HUES48 (cell line): ENCODE data around the gene CPE.

Experiments used
- H3K27ac ChIP-seq: one replicate; pipeline ENCODE4 v1.7.0; 2013; ENCODE audit warnings: low read depth, low read length, inconsistent platforms
- H3K27me3 ChIP-seq: 2 replicates; pipeline ENCODE4 v1.6.1; 2013; ENCODE audit warnings: mild to moderate bottlenecking, low read length; ENCODE audit not compliant: control insufficient read depth, insufficient read depth
- H3K36me3 ChIP-seq: 2 replicates; pipeline ENCODE4 v1.6.1; 2013; ENCODE audit warnings: low read length; ENCODE audit not compliant: control insufficient read depth, insufficient read depth
- H3K4me1 ChIP-seq: 2 replicates; pipeline ENCODE4 v1.6.1; 2013; ENCODE audit warnings: mild to moderate bottlenecking, low read length; ENCODE audit not compliant: control insufficient read depth, insufficient read depth
- H3K4me3 ChIP-seq: 2 replicates; pipeline ENCODE4 v1.5.1; 2013; ENCODE audit warnings: mild to moderate bottlenecking, low read depth, low read length
- H3K9ac ChIP-seq: 2 replicates; pipeline ENCODE4 v1.6.1; 2013; ENCODE audit warnings: mild to moderate bottlenecking, low read depth, low read length, moderate library complexity
- H3K9me3 ChIP-seq: 2 replicates; pipeline ENCODE4 v1.6.1; 2013; ENCODE audit warnings: low read length; ENCODE audit not compliant: control insufficient read depth, insufficient read depth

The CPE gene

GRCh38 chr4:165462009-165462408, 83.2 kb downstream of the CPE start:
- no peaks in the 10 kb centered on the region for H3K9me3 ChIP-seq
- no peaks in the 10 kb centered on the region for H3K36me3 ChIP-seq
- no peak overlapping the region for H3K27ac ChIP-seq
- no peaks in the 10 kb centered on the region for H3K27me3 ChIP-seq
- peaks cover 31% of the 10 kb centered on the region for H3K4me1 ChIP-seq
- H3K4me3 ChIP-seq: no peak overlapping the region
- no peak overlapping the region for H3K9ac ChIP-seq

GRCh38 chr4:165464376-165464775, 85.6 kb downstream of the CPE start:
- H3K4me3 ChIP-seq: no peak overlapping the region

GRCh38 chr4:165464813-165465381, 86.1 kb downstream of the CPE start:
- Histone ChIP-seq H3K27me3 (no peaks in the 10 kb centered on the region), H3K9ac (no peak overlapping the region), H3K27ac (no peak overlapping the region), H3K9me3 (peaks cover 6% of the 10 kb centered on the region; the same call in 1 of the 2 replicates), H3K4me3 (no peak overlapping the region), H3K4me1 (peaks cover 14% of the 10 kb centered on the region), H3K36me3 (no peaks in the 10 kb centered on the region)

More at GRCh38 chr4:165464376-165464775, 85.6 kb downstream of the CPE start:
- Histone ChIP-seq H3K36me3 (no peaks in the 10 kb centered on the region), H3K27ac (no peak overlapping the region), H3K9me3 (peaks cover 2% of the 10 kb centered on the region; the same call in 1 of the 2 replicates), H3K4me1 (peaks cover 14% of the 10 kb centered on the region), H3K9ac (no peak overlapping the region), H3K27me3 (no peaks in the 10 kb centered on the region)

- Histone ChIP-seq H3K9me3 (peaks cover 46% of the 10 kb centered on the region), H3K9ac (no peak overlapping the region), H3K4me1 (no peaks in the 10 kb centered on the region), H3K36me3 (no peaks in the 10 kb centered on the region), H3K27ac (no peak overlapping the region), H3K4me3 (no peak overlapping the region), H3K27me3 (no peaks in the 10 kb centered on the region)
Measured at GRCh38 chr4:165470009-165470408, 91.2 kb downstream of the CPE start.

GRCh38 chr4:165472943-165473676, 94.3 kb downstream of the CPE start:
- Histone ChIP-seq H3K27me3 (no peaks in the 10 kb centered on the region), H3K4me1 (no peaks in the 10 kb centered on the region), H3K9me3 (peaks cover 50% of the 10 kb centered on the region), H3K9ac (no peak overlapping the region), H3K36me3 (no peaks in the 10 kb centered on the region), H3K4me3 (no peak overlapping the region), H3K27ac (no peak overlapping the region)

GRCh38 chr4:165474784-165475705, 96.2 kb downstream of the CPE start:
- no peaks in the 10 kb centered on the region for H3K4me1 ChIP-seq
- H3K4me3 ChIP-seq: no peak overlapping the region
- no peaks in the 10 kb centered on the region for H3K36me3 ChIP-seq
- H3K27ac ChIP-seq: no peak overlapping the region
- H3K9ac ChIP-seq: no peak overlapping the region
- H3K9me3 ChIP-seq: peaks cover 46% of the 10 kb centered on the region
- no peaks in the 10 kb centered on the region for H3K27me3 ChIP-seq

GRCh38 chr4:165475706-165476070, 96.9 kb downstream of the CPE start:
- H3K36me3 ChIP-seq: no peaks in the 10 kb centered on the region
- H3K9me3 ChIP-seq: peaks cover 46% of the 10 kb centered on the region
- no peak overlapping the region for H3K9ac ChIP-seq
- no peak overlapping the region for H3K4me3 ChIP-seq
- H3K27me3 ChIP-seq: no peaks in the 10 kb centered on the region
- H3K27ac ChIP-seq: no peak overlapping the region
- no peaks in the 10 kb centered on the region for H3K4me1 ChIP-seq

GRCh38 chr4:165476214-165477098, 97.6 kb downstream of the CPE start:
- Histone ChIP-seq H3K4me3 (no peak overlapping the region), H3K9ac (no peak overlapping the region), H3K36me3 (no peaks in the 10 kb centered on the region), H3K27ac (no peak overlapping the region), H3K9me3 (peaks cover 41% of the 10 kb centered on the region), H3K27me3 (no peaks in the 10 kb centered on the region), H3K4me1 (no peaks in the 10 kb centered on the region)

GRCh38 chr4:165477799-165478198, 99.0 kb downstream of the CPE start:
- no peaks in the 10 kb centered on the region for H3K36me3 ChIP-seq
- H3K4me3 ChIP-seq: no peak overlapping the region
- no peak overlapping the region for H3K27ac ChIP-seq
- H3K9ac ChIP-seq: no peak overlapping the region
- no peaks in the 10 kb centered on the region for H3K4me1 ChIP-seq
- H3K9me3 ChIP-seq: peaks cover 28% of the 10 kb centered on the region
- no peaks in the 10 kb centered on the region for H3K27me3 ChIP-seq

GRCh38 chr4:165478260-165478659, 99.5 kb downstream of the CPE start:
- Histone ChIP-seq H3K9ac (no peak overlapping the region), H3K4me1 (no peaks in the 10 kb centered on the region), H3K4me3 (no peak overlapping the region), H3K36me3 (no peaks in the 10 kb centered on the region), H3K27ac (no peak overlapping the region), H3K27me3 (no peaks in the 10 kb centered on the region), H3K9me3 (peaks cover 23% of the 10 kb centered on the region)
